Upper lobe of left lung (tissue), 4 donors: ENCODE results near the gene GARIN1A.
"Not testable (repeated sequence)": the region's sequence is repeated elsewhere in the genome, so short reads cannot be mapped to it uniquely, and the experiment has no call there.

Experiments used
- EP300 ChIP-seq, 4 donors: sonication (generic); formaldehyde crosslinking; IDR thresholded peaks; one replicate each; pipeline ENCODE4 v1.5.1; 2017; ENCODE audit warnings: antibody characterized with exemption in 4 of 4, control low read depth in 2 of 4
- TF ChIP-seq, protein P1 (sequence below), 6 experiments: fragments of 450-650 bp in 4 of 6; fragments of 200-600 bp in 2 of 6; sonication (generic) in 2 of 6; IDR thresholded peaks; one replicate each; pipeline ENCODE4 v1.5.1; 2016 to 2019; ENCODE audit warnings: antibody characterized with exemption in 6 of 6

DNA sequence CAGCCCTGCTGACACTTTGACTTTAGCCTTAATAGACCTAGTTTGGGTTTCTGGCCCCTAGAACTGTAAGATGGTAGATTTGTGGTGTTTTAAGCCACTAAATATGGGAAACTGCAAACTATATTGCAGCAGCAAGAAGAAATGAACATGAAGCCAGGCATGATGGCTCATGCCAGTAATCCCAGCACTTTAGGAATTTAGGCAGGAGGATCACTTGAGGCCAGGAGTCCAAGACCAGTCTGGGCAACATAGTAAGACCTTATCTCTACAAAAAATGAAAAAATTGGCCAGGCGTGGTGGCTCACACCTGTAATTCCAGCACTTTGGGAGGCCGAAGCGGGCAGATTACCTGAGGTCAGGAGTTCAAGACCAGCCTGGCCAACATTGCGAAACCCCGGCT lies 26.9 kb upstream of the GARIN1A start:
- TF ChIP-seq, protein P1, sequence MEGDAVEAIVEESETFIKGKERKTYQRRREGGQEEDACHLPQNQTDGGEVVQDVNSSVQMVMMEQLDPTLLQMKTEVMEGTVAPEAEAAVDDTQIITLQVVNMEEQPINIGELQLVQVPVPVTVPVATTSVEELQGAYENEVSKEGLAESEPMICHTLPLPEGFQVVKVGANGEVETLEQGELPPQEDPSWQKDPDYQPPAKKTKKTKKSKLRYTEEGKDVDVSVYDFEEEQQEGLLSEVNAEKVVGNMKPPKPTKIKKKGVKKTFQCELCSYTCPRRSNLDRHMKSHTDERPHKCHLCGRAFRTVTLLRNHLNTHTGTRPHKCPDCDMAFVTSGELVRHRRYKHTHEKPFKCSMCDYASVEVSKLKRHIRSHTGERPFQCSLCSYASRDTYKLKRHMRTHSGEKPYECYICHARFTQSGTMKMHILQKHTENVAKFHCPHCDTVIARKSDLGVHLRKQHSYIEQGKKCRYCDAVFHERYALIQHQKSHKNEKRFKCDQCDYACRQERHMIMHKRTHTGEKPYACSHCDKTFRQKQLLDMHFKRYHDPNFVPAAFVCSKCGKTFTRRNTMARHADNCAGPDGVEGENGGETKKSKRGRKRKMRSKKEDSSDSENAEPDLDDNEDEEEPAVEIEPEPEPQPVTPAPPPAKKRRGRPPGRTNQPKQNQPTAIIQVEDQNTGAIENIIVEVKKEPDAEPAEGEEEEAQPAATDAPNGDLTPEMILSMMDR (IDR thresholded peaks at IDR 0.05): not testable (repeated sequence)
- not testable (repeated sequence) for TF ChIP-seq EP300 (IDR thresholded peaks at IDR 0.05)
